Upper lobe of left lung (tissue), 6 donors: ENCODE data around the gene C5orf52. TPM values are rescaled to one million over a fixed set of nuclear protein-coding genes. Genes with fewer than 3 reads are reported as not detected.

Experiments
- ATAC-seq, 2 donors: fragments of 200-7000 bp; cut with Tn5 transposase; one replicate each; pipeline ENCODE4 v1.9.1; 2022; ENCODE audit warnings: mild to moderate bottlenecking in 2 of 2, moderate library complexity in 2 of 2; ENCODE audit not compliant: low FRiP score in 2 of 2
- DNase-seq, 2 donors: peaks; one replicate each; pipeline ENCODE4 v3.0.0-alpha.2; 2019 to 2020
- H3K27ac ChIP-seq, 4 donors: fragments of 200-600 bp; sonication (generic); one replicate each; pipeline ENCODE4 v1.5.1; 2016 to 2019
- H3K27me3 ChIP-seq, 4 donors: fragments of 200-600 bp; sonication (generic); one replicate each; pipeline ENCODE4 v1.5.1; 2017 to 2019
- H3K36me3 ChIP-seq, 4 donors: fragments of 200-600 bp; sonication (generic); one replicate each; pipeline ENCODE4 v1.5.1; 2016 to 2019
- H3K4me1 ChIP-seq, 4 donors: fragments of 200-600 bp; sonication (generic); one replicate each; pipeline ENCODE4 v1.5.1; 2018 to 2019
- H3K4me3 ChIP-seq, 4 donors: fragments of 200-600 bp; sonication (generic); one replicate each; pipeline ENCODE4 v1.5.1; 2017 to 2019; ENCODE audit warnings: mild to moderate bottlenecking in 2 of 4, moderate library complexity in 1 of 4
- H3K9me3 ChIP-seq, 4 donors: fragments of 200-600 bp; sonication (generic); one replicate each; pipeline ENCODE4 v1.5.1; 2018 to 2019
- CTCF ChIP-seq, 6 experiments: fragments of 450-650 bp in 4 of 6; fragments of 200-600 bp in 2 of 6; sonication (generic) in 2 of 6; IDR thresholded peaks; one replicate each; pipeline ENCODE4 v1.5.1; 2016 to 2019; ENCODE audit warnings: antibody characterized with exemption in 6 of 6
- EP300 ChIP-seq, 4 donors: sonication (generic); formaldehyde crosslinking; IDR thresholded peaks; one replicate each; pipeline ENCODE4 v1.5.1; 2017; ENCODE audit warnings: antibody characterized with exemption in 4 of 4, control low read depth in 2 of 4
- POLR2A ChIP-seq, 4 donors: fragments of 450-650 bp; IDR thresholded peaks; one replicate each; pipeline ENCODE4 v1.5.1; 2016 to 2017; ENCODE audit warnings: antibody characterized with exemption in 4 of 4, mild to moderate bottlenecking in 2 of 4
- POLR2AphosphoS5 ChIP-seq, 2 donors: sonication (generic); formaldehyde crosslinking; IDR thresholded peaks; one replicate each; pipeline ENCODE4 v1.5.1; 2017; ENCODE audit warnings: antibody characterized with exemption in 2 of 2
- whole genome bisulfite sequencing, 2 donors: methylation state at CpG; one replicate each; pipeline ENCODE4 v1.1.5; 2017 to 2018; 5-methylcytosine and 5-hydroxymethylcytosine counted together
- total RNA-seq, 6 donors: library from RNA; depleted of rRNA in 4 of 6; stranded (reverse); fragments of >200 nt in 4 of 6; gene quantifications; one replicate each; pipeline versions ENCODE4 v1.1.0 to v1.2.1, GENCODE V29; 2016 to 2021
- donor health status: DM: no; HTN: no; CAD: no; lungs with moderate emphysema.
- donor health status: DM: no; HTN: yes; CAD: no; lungs with severe emphysema.

The C5orf52 gene
- total RNA-seq, 6 donors from 2014 or later: not detected

GRCh38 chr5:157710882-157711281 is 39.5 kb downstream of the C5orf52 start:
- Histone ChIP-seq H3K9me3 (no peaks in the 10 kb centered on the region), H3K27ac (no peak overlapping the region), H3K4me1 (no peaks in the 10 kb centered on the region), H3K36me3 (no peaks in the 10 kb centered on the region), H3K4me3 (no peak overlapping the region), H3K27me3 (no peaks in the 10 kb centered on the region)
- ATAC-seq: no peak
- 51 to 54% methylated on average over 2 of the region's 2 CpGs for WGBS, 2 donors
- DNase-seq: no peak
- no peak for TF ChIP-seq CTCF (IDR thresholded peaks at IDR 0.05)
- no peak for TF ChIP-seq POLR2AphosphoS5 (IDR thresholded peaks at IDR 0.05)
- TF ChIP-seq POLR2A (IDR thresholded peaks at IDR 0.05): no peak
- no peak for TF ChIP-seq EP300 (IDR thresholded peaks at IDR 0.05)

- no peak for ATAC-seq
- H3K36me3 ChIP-seq: no peaks in the 10 kb centered on the region
- DNase-seq: no peak
- H3K27ac ChIP-seq: no peak overlapping the region
- 90 to 91% methylated on average over 4 of the region's 4 CpGs for WGBS, 2 donors
- no peaks in the 10 kb centered on the region for H3K9me3 ChIP-seq
- no peaks in the 10 kb centered on the region for H3K27me3 ChIP-seq
- H3K4me3 ChIP-seq: no peak overlapping the region
- H3K4me1 ChIP-seq: peaks cover 0 to 10% (median 8%) of the 10 kb centered on the region in 4 donors
- no peak for TF ChIP-seq POLR2A (IDR thresholded peaks at IDR 0.05)
- no peak for TF ChIP-seq EP300 (IDR thresholded peaks at IDR 0.05)
- no peak for TF ChIP-seq CTCF (IDR thresholded peaks at IDR 0.05)
- no peak for TF ChIP-seq POLR2AphosphoS5 (IDR thresholded peaks at IDR 0.05)
Observed at GRCh38 chr5:157713830-157714595, 42.7 kb downstream of the C5orf52 start.

GRCh38 chr5:157714596-157714864 is 43.2 kb downstream of the C5orf52 start:
- TF ChIP-seq POLR2AphosphoS5 (IDR thresholded peaks at IDR 0.05) (no peak), POLR2A (IDR thresholded peaks at IDR 0.05) (no peak), CTCF (IDR thresholded peaks at IDR 0.05) (no peak), EP300 (IDR thresholded peaks at IDR 0.05) (no peak)
- Histone ChIP-seq H3K4me1 (peaks cover 0 to 10% (median 8%) of the 10 kb centered on the region in 4 donors), H3K27me3 (no peaks in the 10 kb centered on the region), H3K9me3 (no peaks in the 10 kb centered on the region), H3K36me3 (no peaks in the 10 kb centered on the region), H3K4me3 (no peak overlapping the region), H3K27ac (no peak overlapping the region)
- ATAC-seq (no peak), DNase-seq (no peak)

GRCh38 chr5:157718519-157718918 is 47.2 kb downstream of the C5orf52 start:
- Histone ChIP-seq H3K9me3 (no peaks in the 10 kb centered on the region), H3K4me1 (peaks cover 0 to 10% (median 8%) of the 10 kb centered on the region in 4 donors), H3K27ac (no peak overlapping the region), H3K4me3 (no peak overlapping the region), H3K27me3 (no peaks in the 10 kb centered on the region), H3K36me3 (no peaks in the 10 kb centered on the region)
- TF ChIP-seq EP300 (IDR thresholded peaks at IDR 0.05) (no peak), CTCF (IDR thresholded peaks at IDR 0.05) (peak; percentile 30 to 69 (median 60)), POLR2A (IDR thresholded peaks at IDR 0.05) (no peak)
- DNase-seq (no peak), ATAC-seq (peak in 1 of 2 donors; percentile 85)
- WGBS, 2 donors: 2 to 3% methylated on average over 4 of the region's 4 CpGs

- Histone ChIP-seq H3K27ac (no peak overlapping the region), H3K36me3 (no peaks in the 10 kb centered on the region), H3K4me3 (no peak overlapping the region), H3K4me1 (peaks cover 0 to 10% (median 8%) of the 10 kb centered on the region in 4 donors), H3K9me3 (no peaks in the 10 kb centered on the region), H3K27me3 (no peaks in the 10 kb centered on the region)
- no peak for DNase-seq
- ATAC-seq: no peak
- TF ChIP-seq POLR2AphosphoS5 (IDR thresholded peaks at IDR 0.05): no peak
- TF ChIP-seq CTCF (IDR thresholded peaks at IDR 0.05): no peak
- no peak for TF ChIP-seq EP300 (IDR thresholded peaks at IDR 0.05)
- no peak for TF ChIP-seq POLR2A (IDR thresholded peaks at IDR 0.05)
- 88 to 89% methylated on average over 2 of the region's 2 CpGs for WGBS, 2 donors
Observed at GRCh38 chr5:157719245-157719644, 47.9 kb downstream of the C5orf52 start.
